AG04449 (cell line): Measurements from ENCODE around the gene VEGFA.

Experiments used
- CTCF ChIA-PET: fragments of 350-600 bp; formaldehyde crosslinking; extraction: SDS; loops from one replicate; lab custom pipeline; 2021; ENCODE audit warnings: antibody characterized with exemption; lab: Yijun Ruan, JAX
- POLR2A ChIA-PET: fragments of 400-600, 350-600 bp; formaldehyde crosslinking; extraction: SDS; loops from one replicate; lab custom pipeline; 2020; ENCODE audit warnings: antibody characterized with exemption, inconsistent platforms; lab: Yijun Ruan, JAX
- DNase-seq: peaks from one replicate; pipeline ENCODE4 v3.0.0-alpha.2; 2010; ENCODE audit warnings: low read depth, low spot score
- H3K4me3 ChIP-seq: 2 replicates; pipeline ENCODE4 v1.5.1; 2011; ENCODE audit warnings: low read depth, mild to moderate bottlenecking, control low read depth, low read length
- CTCF ChIP-seq: IDR thresholded peaks from one replicate; pipeline ENCODE4 v1.5.1; 2011; ENCODE audit warnings: mild to moderate bottlenecking, moderate library complexity, low read length, control low read depth, inconsistent platforms; ENCODE audit not compliant: insufficient read depth; ENCODE audit errors: missing control alignments

VEGFA gene

GRCh38 chr6:43793875-43794242 lies 23.8 kb downstream of the VEGFA start:
- DNase-seq, result no peak
- POLR2A ChIA-PET, result interaction anchor here (1.4 kb wide), 1 partner anchor 285 kb away, joined by 4 read pairs; no protein-coding TSS in a partner anchor
- CTCF ChIA-PET, result interaction anchor here (0.6 to 1.8 kb wide), 6 partner anchors 21 to 166 kb away, joined by 3 to 6 read pairs (median 4); no protein-coding TSS in a partner anchor
- no peak overlapping the region for H3K4me3 ChIP-seq
- no peak for TF ChIP-seq CTCF

GRCh38 chr6:43795421-43795820 lies 25.4 kb downstream of the VEGFA start:
- H3K4me3 ChIP-seq, result no peak overlapping the region
- DNase-seq, result no peak
- TF ChIP-seq CTCF, result no peak
- CTCF ChIA-PET, result interaction anchor here (1.2 to 2.3 kb wide), 3 partner anchors 12 to 283 kb away, joined by 3 to 7 read pairs (median 3); no protein-coding TSS in a partner anchor
- POLR2A ChIA-PET, result no interaction called here

GRCh38 chr6:43796168-43796567 lies 26.2 kb downstream of the VEGFA start:
- POLR2A ChIA-PET, result no interaction called here
- CTCF ChIA-PET, result interaction anchor here (0.7 to 2.3 kb wide), 4 partner anchors 11 to 282 kb away, joined by 3 to 7 read pairs (median 3); no protein-coding TSS in a partner anchor
- no peak for TF ChIP-seq CTCF
- H3K4me3 ChIP-seq, result no peak overlapping the region
- no peak for DNase-seq

GRCh38 chr6:43796903-43797890 lies 27.2 kb downstream of the VEGFA start:
- CTCF ChIA-PET, result interaction anchor here (0.7 to 2.3 kb wide), 2 partner anchors 20 to 281 kb away, joined by 3 to 7 read pairs; no protein-coding TSS in a partner anchor
- no peak for DNase-seq

GRCh38 chr6:43797919-43798318 lies 27.9 kb downstream of the VEGFA start:
- ChIA-PET POLR2A (no interaction called here), CTCF (no interaction called here)
- TF ChIP-seq CTCF, result no peak
- no peak for DNase-seq
- H3K4me3 ChIP-seq, result no peak overlapping the region

More at GRCh38 chr6:43796903-43797890, 27.2 kb downstream of the VEGFA start:
- no peak overlapping the region for H3K4me3 ChIP-seq
- no peak for TF ChIP-seq CTCF
- POLR2A ChIA-PET, result no interaction called here
